IPS DF 19.7 (cell line): ENCODE measurements around the gene NIPAL3.
"Not testable (repeated sequence)": the region's sequence is repeated elsewhere in the genome, so short reads cannot be mapped to it uniquely, and the experiment has no call there.

Experiments
- DNase-seq: peaks from one replicate; pipeline ENCODE4 v3.0.0-alpha.2; 2013; ENCODE audit warnings: low read depth, low spot score

NIPAL3 gene

DNA sequence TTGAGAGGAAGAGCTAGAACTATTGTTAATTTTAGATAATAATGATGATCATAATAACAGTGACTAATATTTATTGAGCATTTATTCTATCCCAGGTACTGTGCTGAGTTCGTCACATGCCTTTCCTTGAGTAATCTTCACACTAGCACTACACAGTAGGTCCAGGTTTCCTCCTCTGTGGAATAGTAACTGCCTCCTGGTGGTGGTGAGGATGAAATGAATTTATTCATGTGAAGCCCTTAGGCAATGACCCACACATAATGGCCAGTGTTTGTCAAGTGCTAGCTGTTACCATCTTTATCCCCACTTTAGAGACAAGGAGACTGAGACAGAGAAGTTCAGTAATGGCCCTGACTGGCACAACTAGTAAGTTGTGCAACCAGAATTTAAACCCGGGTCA lies 5.9 kb downstream of the NIPAL3 start:
- DNase-seq = no peak

DNA sequence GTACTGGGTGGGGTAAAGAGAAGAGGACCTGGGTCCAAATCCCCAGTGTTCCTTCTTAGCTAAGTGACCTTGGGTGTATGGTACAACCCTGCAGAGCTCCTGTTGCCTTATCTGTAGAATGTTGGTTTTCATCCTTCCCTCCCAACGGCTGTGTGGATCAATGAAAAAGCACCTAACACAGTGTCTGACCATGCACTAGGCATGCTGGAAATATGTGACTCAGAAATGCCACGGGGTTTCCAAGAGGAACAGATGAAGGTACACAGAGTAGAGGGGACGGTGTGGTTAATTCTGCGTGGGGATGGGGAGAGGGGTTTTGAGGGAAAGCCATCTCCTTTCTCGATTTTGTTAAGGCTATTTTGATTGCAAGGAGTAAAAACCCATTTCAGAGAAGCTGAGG lies 8.6 kb downstream of the NIPAL3 start:
- no peak for DNase-seq

DNA sequence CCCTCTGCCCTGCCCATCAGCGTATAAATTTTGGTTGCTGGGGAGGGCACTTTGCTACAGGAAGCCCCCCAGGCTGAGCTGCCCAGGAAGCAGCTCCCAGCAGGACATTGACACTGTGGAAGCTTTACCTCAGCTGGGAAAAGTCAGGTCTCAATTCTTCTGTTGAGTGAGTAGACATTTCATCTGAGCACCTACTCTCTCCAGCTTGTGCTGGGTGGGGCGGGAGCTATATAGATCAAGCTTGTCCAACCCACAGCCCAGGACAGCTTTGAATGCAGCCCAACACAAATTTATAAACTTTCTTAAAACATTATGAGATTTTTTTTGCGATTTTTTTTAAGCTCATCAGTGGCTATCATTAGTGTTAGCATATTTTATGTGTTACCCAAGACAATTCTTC lies 9.4 kb downstream of the NIPAL3 start:
- DNase-seq = no peak

DNA sequence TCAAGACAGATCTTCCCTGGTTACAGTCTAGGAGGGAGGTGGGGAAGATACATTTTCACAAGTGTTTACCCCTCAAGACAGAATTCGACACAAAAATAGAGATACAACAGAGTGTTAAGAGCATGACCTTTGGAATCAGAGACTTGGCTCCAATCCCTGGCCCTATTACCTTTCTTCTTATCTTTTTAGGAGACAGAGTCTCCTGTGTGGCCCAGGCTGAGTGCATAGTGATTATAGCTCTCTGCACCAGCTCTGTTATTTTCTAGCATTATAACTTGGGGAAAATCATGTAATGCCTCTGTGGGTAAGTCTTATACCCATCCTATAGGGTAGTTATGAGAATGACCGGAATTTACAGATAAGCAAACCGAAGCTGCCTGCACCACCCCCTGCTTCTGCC lies 9.8 kb downstream of the NIPAL3 start:
- DNase-seq = no peak

DNA sequence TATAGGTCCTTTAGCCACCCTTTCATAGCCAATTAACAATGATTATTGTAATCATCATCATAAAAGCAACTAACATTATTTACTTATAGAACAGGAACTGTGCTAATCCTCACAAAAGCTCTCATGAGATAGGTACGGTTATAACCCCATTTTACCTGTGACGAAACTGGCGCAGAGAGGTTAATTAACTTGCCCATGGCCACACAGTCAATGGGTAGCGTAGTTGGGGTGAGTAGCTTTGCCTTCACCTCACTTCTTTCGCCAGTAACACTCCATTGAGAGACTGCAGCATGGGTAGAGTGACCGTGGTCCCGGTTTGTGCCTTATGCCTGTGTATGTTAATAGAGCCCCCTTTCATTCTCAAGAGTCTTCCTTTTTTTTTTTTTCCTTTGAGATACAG lies 10.3 kb downstream of the NIPAL3 start:
- no peak for DNase-seq

DNA sequence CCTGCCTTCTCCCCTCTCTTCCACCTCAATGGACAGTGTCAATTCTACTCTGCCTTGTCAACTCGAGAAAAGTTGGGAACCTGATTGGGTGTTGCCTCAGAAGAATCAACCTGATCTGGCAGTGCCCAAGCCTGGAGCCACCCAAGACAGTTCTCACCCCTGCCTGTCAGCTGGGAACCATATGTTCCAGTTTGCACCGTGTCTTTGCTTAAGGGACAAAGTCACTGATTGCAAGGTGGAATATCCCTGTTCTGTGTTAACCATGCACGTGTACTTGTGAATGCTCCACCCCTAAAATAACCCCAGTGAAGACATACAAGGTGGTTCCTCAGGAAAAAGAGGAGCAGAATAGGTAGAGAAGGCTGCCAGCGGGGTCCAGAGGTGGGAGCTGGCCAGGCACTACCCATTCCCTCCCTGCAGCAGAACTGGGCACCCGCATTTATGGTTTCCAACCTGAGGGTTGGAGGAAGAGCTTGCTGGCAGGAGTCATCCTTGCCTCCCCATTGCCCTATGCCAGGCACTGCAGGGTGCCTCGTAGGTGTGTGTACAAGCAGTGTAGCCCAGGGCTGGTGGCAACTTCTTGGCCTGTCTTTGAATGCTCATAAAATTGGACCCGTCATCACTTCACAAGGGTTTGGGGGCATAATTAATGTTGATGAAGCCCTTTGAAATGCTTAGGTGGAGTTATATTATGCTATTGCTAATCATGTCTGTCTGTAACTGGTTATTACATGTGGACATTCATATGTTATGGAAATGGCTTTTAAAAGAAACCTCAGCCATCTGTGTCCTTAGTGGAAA lies 11.3 kb downstream of the NIPAL3 start:
- no peak for DNase-seq

GRCh38 chr1:24427545-24427862 lies 11.9 kb downstream of the NIPAL3 start:
- DNase-seq = no peak

GRCh38 chr1:24435782-24436365 lies 20.3 kb downstream of the NIPAL3 start:
- DNase-seq = no peak

DNA sequence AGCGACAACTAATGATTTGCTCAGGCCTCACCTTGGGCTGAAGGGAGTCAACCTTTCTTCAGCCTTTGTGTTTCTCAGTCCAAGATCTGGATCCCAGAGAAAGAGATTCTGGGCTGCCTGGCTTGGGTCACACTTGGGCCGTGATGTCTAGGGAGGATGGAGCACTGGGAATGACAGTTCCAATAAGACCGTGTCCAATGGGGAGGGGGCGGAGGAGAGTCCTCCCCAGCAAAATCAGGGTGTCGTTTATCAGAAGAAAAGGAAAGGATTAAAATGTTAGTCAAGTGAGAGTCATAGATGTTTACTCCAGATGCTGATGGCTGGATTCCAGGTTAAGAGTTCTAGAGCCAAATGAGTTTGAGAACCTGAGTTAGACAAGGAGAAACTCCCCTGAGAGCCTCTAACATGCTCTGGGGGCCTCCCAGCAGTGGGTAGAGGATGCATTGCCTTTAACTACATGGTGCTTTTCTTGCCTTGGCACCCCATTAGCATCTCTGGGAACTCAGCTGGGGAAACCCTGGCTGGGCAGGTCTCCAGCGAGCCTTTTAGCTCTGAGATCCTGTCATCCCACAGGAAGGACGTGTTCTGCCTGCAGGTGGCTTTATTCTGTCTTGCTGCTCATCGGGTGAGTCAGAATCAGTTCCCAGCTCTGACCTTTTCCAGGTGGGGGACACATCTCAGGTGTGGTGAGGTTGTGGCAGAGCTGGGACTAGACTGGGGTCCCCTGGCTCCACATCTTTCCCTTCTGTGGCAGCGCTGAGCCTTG lies 22.2 kb downstream of the NIPAL3 start:
- DNase-seq = no peak

- no peak for DNase-seq
Measured at GRCh38 chr1:24438423-24438901, 22.9 kb downstream of the NIPAL3 start.

- DNase-seq = no peak
Measured at GRCh38 chr1:24440436-24440835, 24.8 kb downstream of the NIPAL3 start.

DNA sequence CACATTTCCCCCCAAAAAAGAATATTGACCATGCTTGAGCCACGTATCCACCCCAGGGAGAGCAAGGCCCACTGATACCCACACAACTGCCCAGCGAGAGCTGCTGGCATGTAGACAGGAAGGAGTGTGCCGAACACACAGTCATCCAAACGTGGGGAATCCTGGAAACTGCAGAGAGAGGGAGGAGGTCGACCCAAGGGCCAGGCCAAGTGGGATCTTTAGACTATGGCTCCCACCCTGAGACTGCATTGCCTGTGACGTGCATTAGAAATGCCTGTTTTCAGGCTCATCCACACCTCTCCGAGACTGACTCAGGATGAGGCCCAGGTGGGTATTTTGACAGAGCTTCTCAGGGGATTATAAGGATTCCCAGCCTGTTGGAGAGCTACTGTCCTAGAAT lies 25.9 kb downstream of the NIPAL3 start:
- no peak for DNase-seq

DNA sequence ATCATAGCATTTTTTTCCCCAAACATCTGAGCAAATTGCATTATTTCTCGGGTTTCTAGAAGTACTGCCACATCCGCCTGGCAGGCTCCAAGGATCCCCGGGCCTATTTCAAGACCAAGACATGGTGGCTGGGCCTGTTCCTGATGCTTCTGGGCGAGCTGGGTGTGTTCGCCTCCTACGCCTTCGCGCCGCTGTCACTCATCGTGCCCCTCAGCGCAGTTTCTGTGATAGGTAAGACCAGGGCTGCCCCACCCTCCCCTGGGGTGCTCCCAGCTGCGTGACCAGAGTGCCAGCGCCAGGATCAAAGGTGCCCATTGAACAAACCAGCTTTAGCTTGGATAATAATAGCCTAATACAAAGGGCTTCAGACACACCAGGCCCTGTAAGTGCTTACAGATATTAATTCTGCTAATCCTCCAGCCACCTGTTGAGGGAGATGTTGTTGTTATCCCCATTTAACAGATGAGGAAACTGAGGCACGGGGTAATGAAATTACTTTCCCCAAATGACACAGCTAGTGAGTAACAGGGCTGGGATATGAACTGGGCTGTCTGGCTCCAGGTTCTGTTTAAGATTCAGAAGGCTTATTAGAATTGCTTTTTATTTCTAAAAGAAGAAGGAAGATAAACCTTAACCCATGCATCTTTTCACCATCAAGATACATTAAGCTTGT lies 26.5 kb downstream of the NIPAL3 start:
- no peak for DNase-seq

DNA sequence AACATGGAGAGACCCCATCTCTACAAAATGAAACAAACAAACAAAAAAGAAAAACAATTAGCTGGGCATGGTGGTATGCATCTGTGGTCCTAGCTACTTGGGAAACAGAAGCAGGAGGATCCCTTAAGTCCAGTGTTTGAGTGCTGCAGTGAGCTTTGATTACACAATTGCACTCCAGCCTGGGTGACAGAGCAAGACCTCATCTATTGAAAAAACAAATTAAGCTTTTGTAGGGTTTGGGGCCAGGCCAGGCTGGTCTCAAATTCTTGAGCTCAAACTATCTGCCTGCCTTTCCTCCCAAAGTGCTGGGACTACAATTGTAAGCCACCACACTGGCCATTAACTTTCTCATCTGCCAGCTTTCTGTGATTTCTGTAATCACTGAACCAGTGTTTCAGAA lies 27.2 kb downstream of the NIPAL3 start:
- no peak for DNase-seq

DNA sequence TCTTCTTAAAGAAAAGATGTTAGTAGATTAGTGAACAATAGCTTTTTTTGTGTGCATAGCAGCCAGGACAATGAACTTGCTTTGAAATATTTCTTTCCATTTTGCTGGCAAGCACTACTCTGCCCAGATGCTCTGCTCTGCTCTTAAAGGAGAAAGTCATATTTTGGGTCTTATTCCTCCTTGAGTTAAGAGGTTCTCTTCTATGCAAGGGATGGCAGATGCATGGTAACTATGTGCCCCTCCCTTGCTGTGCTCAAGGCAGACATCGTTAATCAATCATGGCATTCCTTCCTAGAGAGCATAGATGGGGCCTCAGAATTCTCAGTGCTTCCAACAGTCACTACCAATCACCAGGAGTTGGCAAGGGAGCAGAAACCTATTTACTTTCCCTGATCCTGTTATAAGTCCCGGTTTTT lies 27.6 kb downstream of the NIPAL3 start:
- no peak for DNase-seq

DNA sequence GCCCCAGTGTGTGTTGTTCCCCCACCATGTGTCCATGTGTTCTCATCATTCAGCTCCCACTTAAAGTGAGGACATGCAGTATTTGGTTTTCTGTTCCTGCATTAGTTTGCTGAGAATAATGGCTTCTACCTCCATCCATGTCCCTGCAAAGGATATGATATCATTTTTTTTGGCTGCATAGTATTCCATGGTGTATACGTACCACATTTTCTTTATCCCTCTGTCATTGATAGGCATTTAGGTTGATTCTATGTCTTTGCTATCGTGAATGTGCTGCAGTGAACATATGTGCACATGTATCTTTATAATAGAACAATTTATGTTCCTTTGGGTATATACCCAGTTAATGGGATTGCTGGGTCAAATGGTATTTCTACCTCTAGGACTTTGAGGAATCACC lies 30.8 kb downstream of the NIPAL3 start:
- DNase-seq = not testable (repeated sequence)

DNA sequence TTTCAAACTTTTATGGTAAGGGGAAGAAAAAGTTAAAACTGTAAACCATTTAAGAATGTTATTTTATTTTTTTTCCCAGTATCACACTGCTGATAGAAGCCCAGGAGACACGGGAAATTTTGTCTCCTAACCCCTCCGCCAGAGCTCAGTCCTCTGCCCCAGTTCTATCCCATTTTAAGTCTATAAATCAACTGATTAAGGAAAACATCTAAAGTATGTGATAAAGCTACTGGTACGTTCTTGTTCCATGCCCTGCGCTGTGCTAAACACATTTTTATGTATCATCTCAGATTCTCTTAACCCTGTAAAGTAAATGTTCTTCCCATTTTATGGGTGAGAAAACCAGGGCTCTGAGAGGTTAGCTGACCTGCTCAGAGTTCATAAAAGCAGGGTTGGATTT lies 34.7 kb downstream of the NIPAL3 start:
- DNase-seq = no peak

DNA sequence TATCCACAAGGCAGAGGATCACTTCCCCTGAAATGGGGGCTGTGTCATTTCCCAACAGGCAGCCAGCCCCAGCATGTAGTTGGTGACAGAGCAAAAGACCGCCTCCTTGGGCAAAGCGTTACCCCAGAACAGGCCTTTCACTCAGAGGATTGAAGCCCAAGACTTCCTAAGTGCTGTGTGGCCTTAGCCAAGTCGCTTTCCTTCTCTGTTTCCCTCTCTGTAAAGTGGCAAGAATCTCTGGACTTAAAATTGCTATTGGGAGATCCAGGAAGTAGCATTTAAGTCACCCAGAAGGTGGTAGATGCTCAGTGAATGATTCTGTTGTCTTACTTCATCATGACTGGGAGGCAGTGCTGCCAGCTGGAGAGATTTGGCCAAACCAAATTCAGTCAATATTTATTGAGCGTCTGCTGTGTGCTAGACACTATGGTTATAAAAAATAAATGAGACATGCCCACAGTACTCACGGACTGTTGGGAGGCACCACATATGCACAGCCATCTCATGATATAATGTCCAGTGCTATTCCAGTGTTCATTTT lies 35.3 kb downstream of the NIPAL3 start:
- DNase-seq = no peak

DNA sequence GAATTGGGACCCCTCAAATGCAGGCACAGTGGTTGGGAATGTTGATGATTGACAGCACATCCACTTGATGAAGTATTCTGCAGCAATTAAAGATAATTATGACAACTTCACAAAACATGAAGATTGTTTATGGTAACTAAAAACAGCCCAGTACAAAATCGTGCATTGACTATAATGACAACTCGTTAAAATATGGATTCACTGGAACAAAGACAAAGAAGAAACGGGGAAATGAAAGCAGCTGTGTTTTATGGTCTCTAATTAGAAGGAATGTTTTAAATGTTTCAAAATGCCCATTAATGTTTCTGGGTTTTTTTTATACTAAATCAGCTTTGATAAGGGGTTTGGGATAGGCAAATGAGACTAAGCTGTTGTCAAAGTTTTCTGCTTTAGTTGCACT lies 36.1 kb downstream of the NIPAL3 start:
- DNase-seq = no peak

- no peak for DNase-seq
Measured at GRCh38 chr1:24452922-24453485, 37.4 kb downstream of the NIPAL3 start.

DNA sequence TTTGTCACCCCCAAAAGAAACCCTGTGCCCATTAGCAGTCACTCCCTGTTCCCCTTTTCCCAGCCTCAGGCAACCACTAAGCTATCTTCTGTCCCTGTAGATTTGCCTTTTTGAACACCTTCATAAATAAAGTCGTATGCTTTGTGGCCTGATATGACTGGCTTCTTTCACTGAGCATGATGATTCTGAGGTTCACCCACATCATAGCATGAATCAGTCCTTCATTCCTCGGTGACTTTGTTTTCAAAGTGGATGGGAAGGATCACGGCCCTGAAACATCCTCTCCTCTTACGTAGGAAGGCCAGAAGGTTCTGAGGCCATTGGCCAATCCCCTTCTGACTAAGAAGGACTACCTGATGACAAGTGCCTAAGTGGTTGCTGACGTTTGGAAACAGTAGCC lies 39.1 kb downstream of the NIPAL3 start:
- no peak for DNase-seq

DNA sequence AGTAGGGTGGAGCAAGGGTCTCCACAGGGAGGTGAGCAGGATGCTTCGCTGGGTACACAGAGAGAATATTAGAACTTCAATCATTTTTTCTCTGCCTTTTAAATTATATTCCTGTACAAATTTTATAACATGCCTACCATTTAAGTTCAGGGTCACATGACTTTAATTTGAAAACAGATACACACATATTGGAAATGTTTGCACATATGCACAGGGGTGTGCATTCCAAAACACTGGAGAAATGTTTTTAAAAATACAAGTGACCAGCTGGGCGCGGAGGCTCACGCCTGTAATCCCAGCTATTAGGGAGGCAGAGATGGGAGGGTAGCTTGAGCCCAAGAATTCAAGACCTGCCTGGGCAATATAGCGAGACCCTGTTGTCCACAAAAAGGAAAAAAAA lies 39.7 kb downstream of the NIPAL3 start:
- no peak for DNase-seq
